ENCODE results near the gene ABCA3. TPM values are rescaled to one million over a fixed set of nuclear protein-coding genes. Genes with fewer than 3 reads are reported as not detected.
"Not testable (repeated sequence)": the region's sequence is repeated elsewhere in the genome, so short reads cannot be mapped to it uniquely, and the experiment has no call there.

Gene ABCA3
- total and polyA plus RNA-seq, 9 donors: 7.5 to 17.6 (median 14.8) TPM

DNA sequence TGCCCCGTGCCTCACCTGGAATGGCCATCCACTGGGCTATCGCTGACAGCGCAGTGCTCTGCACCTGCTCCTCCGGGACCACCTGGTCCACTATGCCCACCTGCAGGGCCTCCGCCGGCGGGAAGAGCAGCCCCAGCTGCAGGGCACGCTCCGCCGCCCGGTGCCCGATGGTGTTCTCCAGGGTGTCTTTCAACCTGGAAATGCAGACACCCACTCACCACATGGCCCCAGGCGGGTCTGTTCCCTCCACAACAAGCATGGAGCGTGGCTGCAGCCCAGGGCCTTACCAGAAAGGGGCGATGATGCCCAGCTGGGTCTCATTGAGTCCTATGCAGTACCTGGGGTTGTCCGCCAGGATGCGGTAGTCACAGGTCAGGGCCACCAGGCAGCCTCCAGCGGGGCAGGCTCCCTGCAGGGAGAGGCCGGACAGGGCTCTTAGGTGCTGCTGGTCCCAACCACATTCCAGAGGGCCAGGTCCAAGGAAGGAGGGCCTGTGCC, 97.4 kb downstream of the ABCA3 start:
- Histone ChIP-seq H3K9me3 (replicated peaks; ENCODE audit: control insufficient read depth, low read depth, low read length) (no peaks in the 10 kb centered on the region), H3K36me3 (ENCODE audit: control insufficient read depth, insufficient read depth, low read length) (peaks cover 75% of the 10 kb centered on the region), H3K4me1 (ENCODE audit: control insufficient read depth, insufficient read depth, low read length) (no peaks in the 10 kb centered on the region), H3K27ac (ENCODE audit: low read length) (no peak overlapping the region), H3K4me3 (ENCODE audit: low read length) (no peak overlapping the region), H3K27me3 (ENCODE audit: control insufficient read depth, insufficient read depth, low read length) (peaks cover 7% of the 10 kb centered on the region)
- DNase-seq: no peak
- 96% methylated on average over 19 of the region's 19 CpGs for WGBS (ENCODE audit: insufficient coverage)

- WGBS (ENCODE audit: insufficient coverage): 77% methylated on average over 11 of the region's 11 CpGs
- Histone ChIP-seq H3K27ac (ENCODE audit: low read length) (no peak overlapping the region), H3K9me3 (replicated peaks; ENCODE audit: control insufficient read depth, low read depth, low read length) (no peaks in the 10 kb centered on the region), H3K36me3 (ENCODE audit: control insufficient read depth, insufficient read depth, low read length) (peaks cover 73% of the 10 kb centered on the region), H3K4me3 (ENCODE audit: low read length) (no peak overlapping the region), H3K27me3 (ENCODE audit: control insufficient read depth, insufficient read depth, low read length) (peaks cover 12% of the 10 kb centered on the region), H3K4me1 (ENCODE audit: control insufficient read depth, insufficient read depth, low read length) (peaks cover 4% of the 10 kb centered on the region)
- no peak for DNase-seq
These were observed 97.9 kb downstream of the ABCA3 start for GRCh38 chr16:2242598-2242997.

DNA sequence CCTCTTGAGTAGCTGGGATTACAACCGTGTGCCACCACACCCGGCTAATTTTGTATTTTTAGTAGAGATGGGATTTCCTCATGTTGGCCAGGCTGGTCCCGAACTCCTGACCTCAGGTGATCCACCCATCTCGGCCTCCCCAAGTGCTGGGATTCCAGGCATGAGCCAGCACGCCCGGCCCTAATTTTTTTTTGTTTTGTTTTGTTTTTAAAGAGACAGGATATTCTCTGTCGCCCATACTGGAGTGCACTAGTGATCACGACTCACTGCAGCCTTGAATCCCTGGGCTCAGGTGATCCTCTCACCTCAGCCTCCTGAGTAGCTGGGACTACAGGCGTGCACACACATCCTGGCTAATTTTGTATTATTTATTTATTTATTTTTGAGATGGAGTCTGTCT, 100.2 kb downstream of the ABCA3 start:
- peaks cover 22% of the 10 kb centered on the region for H3K4me1 ChIP-seq (ENCODE audit: control insufficient read depth, insufficient read depth, low read length)
- DNase-seq; H3K9me3 ChIP-seq (replicated peaks; ENCODE audit: control insufficient read depth, low read depth, low read length); H3K27ac ChIP-seq (ENCODE audit: low read length); H3K4me3 ChIP-seq (ENCODE audit: low read length): not testable (repeated sequence)
- no CpG with 5 or more reads among the region's 9 CpGs for WGBS (ENCODE audit: insufficient coverage)
- H3K27me3 ChIP-seq (ENCODE audit: control insufficient read depth, insufficient read depth, low read length): peaks cover 34% of the 10 kb centered on the region
- H3K36me3 ChIP-seq (ENCODE audit: control insufficient read depth, insufficient read depth, low read length): peaks cover 60% of the 10 kb centered on the region

DNA sequence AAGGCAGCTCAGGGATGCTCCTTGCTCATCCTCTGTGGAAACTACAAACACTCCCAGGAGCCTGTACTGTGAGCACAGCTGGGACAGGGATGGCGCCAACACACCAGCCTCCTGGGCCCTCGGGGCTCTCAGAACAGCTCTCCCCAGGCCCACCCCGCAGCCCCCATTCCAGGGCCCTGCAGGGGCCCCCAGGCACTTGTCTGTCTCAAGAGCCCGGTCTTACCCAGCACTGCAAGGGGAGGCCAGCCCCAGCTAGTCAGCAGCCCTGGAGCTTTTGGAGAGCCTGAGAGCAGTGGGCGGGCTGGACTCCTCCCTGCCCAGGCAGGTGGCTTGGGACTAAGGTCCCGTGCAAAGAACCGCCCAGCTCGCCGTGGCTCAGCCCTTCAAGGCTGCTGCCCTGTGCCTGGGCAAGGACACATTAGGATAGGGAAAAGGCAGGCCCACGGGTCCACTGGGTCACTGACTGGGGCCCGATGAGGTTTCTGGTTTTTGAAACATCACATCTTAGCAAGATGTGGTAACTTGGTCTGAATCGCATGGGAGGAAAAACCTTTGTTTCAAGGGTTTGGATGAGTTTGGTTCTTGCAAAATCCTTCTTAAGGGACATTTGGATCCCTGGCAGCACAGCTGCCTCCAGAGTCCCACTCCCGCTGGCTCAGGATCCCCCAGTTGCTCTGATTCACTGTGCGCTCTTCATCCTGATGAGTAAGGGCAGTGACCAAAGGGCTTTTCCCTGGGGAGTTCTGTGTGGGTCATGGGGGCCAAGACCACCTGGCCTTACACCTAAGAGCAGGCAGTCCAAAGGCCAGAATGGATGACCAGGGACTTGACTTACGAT, 101.5 kb downstream of the ABCA3 start:
- 66% methylated on average over 12 of the region's 15 CpGs for WGBS (ENCODE audit: insufficient coverage)
- H3K36me3 ChIP-seq (ENCODE audit: control insufficient read depth, insufficient read depth, low read length): peaks cover 59% of the 10 kb centered on the region
- no peaks in the 10 kb centered on the region for H3K9me3 ChIP-seq (replicated peaks; ENCODE audit: control insufficient read depth, low read depth, low read length)
- H3K4me1 ChIP-seq (ENCODE audit: control insufficient read depth, insufficient read depth, low read length): peaks cover 22% of the 10 kb centered on the region
- H3K27ac ChIP-seq (ENCODE audit: low read length): no peak overlapping the region
- no peak overlapping the region for H3K4me3 ChIP-seq (ENCODE audit: low read length)
- peaks cover 37% of the 10 kb centered on the region for H3K27me3 ChIP-seq (ENCODE audit: control insufficient read depth, insufficient read depth, low read length)
- no peak for DNase-seq

DNA sequence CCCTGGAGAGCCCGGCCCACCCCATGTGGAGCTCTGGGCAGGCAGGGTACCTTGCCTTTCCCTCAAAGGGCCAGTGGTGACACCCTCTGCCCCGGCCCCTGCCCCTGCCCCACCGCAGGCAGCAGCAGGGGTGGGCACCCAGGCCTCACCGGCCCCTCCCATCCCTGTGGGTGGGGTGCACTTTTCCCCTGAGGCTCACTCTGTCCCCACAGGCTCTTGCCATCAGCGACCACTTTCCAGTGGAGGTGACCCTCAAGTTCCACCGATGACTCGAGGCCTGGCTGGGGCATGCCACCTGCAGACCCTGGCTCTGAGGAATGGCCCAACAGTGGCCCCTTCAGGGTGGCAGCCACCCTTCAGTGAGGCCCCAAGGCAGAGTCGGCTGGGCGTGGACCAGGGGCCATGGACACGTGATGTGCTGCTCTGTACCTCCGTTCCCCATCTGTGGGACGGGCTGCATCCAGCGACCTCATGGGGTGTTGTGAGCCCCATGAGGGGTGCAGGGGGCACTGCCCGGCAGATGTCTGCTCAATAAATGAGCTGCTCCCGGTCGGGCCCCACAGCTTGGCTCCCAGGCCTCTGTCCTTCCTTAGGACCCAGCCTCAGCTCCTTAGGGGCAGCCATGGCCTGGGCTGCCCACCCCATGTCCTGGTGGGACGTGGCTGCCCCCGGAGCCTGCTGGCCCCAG, 102.2 kb downstream of the ABCA3 start:
- Histone ChIP-seq H3K9me3 (replicated peaks; ENCODE audit: control insufficient read depth, low read depth, low read length) (no peaks in the 10 kb centered on the region), H3K4me1 (ENCODE audit: control insufficient read depth, insufficient read depth, low read length) (peaks cover 22% of the 10 kb centered on the region), H3K27me3 (ENCODE audit: control insufficient read depth, insufficient read depth, low read length) (peaks cover 37% of the 10 kb centered on the region), H3K36me3 (ENCODE audit: control insufficient read depth, insufficient read depth, low read length) (peaks cover 59% of the 10 kb centered on the region), H3K27ac (ENCODE audit: low read length) (no peak overlapping the region), H3K4me3 (ENCODE audit: low read length) (no peak overlapping the region)
- WGBS (ENCODE audit: insufficient coverage): 51% methylated on average over 18 of the region's 18 CpGs
- DNase-seq: no peak

DNA sequence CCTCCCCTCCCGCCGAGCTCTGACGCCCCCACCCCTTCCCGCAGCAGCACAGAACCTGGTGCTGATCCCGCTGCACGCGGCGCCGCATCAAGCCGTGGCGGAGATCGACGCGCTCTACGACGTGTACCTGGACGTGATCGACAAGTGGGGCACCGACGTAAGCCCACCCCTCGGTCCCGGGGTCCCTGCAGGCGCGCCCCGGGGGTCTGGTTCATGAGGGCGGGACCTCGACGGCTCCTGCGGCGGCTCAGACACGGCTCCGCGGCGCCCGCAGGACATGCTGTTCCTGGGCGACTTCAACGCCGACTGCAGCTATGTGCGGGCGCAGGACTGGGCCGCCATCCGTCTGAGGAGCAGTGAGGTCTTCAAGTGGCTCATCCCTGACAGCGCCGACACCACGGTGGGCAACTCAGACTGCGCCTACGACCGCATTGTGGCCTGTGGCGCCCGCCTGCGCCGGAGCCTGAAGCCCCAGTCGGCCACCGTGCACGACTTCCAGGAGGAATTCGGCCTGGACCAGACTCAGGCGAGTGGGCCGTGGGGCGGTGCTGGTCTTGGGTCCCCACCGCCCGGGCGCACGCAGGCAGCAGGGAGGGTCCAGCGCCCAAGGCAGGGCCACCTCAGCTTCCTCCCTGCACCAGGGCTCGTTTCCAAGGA, 102.9 kb downstream of the ABCA3 start:
- DNase-seq: no peak
- no peak overlapping the region for H3K4me3 ChIP-seq (ENCODE audit: low read length)
- peaks cover 59% of the 10 kb centered on the region for H3K36me3 ChIP-seq (ENCODE audit: control insufficient read depth, insufficient read depth, low read length)
- no peak overlapping the region for H3K27ac ChIP-seq (ENCODE audit: low read length)
- H3K27me3 ChIP-seq (ENCODE audit: control insufficient read depth, insufficient read depth, low read length): peaks cover 37% of the 10 kb centered on the region
- H3K4me1 ChIP-seq (ENCODE audit: control insufficient read depth, insufficient read depth, low read length): peaks cover 22% of the 10 kb centered on the region
- no peaks in the 10 kb centered on the region for H3K9me3 ChIP-seq (replicated peaks; ENCODE audit: control insufficient read depth, low read depth, low read length)
- 10% methylated on average over 65 of the region's 65 CpGs for WGBS (ENCODE audit: insufficient coverage)

DNA sequence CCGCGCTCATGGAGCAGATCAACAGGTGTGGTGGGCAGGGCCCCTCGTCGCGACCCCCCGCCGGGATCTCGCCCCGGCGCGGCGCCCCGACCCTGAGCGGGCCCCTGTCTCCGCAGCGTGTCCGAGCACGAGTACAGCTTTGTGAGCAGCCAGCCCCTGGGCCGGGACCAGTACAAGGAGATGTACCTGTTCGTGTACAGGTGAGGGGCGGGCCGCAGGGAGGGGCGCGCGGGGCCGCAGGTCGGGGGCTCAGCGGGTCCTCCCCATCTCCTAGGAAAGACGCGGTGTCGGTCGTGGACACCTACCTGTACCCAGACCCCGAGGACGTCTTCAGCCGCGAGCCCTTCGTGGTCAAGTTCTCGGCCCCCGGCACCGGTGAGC, 103.4 kb downstream of the ABCA3 start:
- Histone ChIP-seq H3K27me3 (ENCODE audit: control insufficient read depth, insufficient read depth, low read length) (peaks cover 37% of the 10 kb centered on the region), H3K9me3 (replicated peaks; ENCODE audit: control insufficient read depth, low read depth, low read length) (no peaks in the 10 kb centered on the region), H3K36me3 (ENCODE audit: control insufficient read depth, insufficient read depth, low read length) (peaks cover 59% of the 10 kb centered on the region), H3K4me3 (ENCODE audit: low read length) (peak overlapping the region; percentile 10), H3K27ac (ENCODE audit: low read length) (no peak overlapping the region), H3K4me1 (ENCODE audit: control insufficient read depth, insufficient read depth, low read length) (peaks cover 22% of the 10 kb centered on the region)
- 2% methylated on average over 37 of the region's 40 CpGs for WGBS (ENCODE audit: insufficient coverage)
- DNase-seq: no peak

- peak; percentile 49 for DNase-seq
- Histone ChIP-seq H3K27me3 (ENCODE audit: control insufficient read depth, insufficient read depth, low read length) (peaks cover 37% of the 10 kb centered on the region), H3K4me3 (ENCODE audit: low read length) (peak within 1 kb of the TSS; percentile 10), H3K27ac (ENCODE audit: low read length) (no peak within 1 kb of the TSS), H3K36me3 (ENCODE audit: control insufficient read depth, insufficient read depth, low read length) (peaks cover 64% of the 10 kb centered on the region), H3K4me1 (ENCODE audit: control insufficient read depth, insufficient read depth, low read length) (peaks cover 22% of the 10 kb centered on the region), H3K9me3 (replicated peaks; ENCODE audit: control insufficient read depth, low read depth, low read length) (no peaks in the 10 kb centered on the region)
- 4% methylated on average over 63 of the region's 64 CpGs for WGBS (ENCODE audit: insufficient coverage)
These were observed 104.0 kb downstream of the ABCA3 start, which contains the start of gene DNASE1L2 for GRCh38 chr16:2236337-2237101. DNASE1L2 (plus strand) TSS chr16:2236444; CDS start chr16:2236817, 373 bp downstream.

GRCh38 chr16:2235695-2236336, 104.7 kb downstream of the ABCA3 start:
- 82% methylated on average over 15 of the region's 19 CpGs for WGBS (ENCODE audit: insufficient coverage)
- no peak for DNase-seq
- no peak overlapping the region for H3K27ac ChIP-seq (ENCODE audit: low read length)
- H3K4me1 ChIP-seq (ENCODE audit: control insufficient read depth, insufficient read depth, low read length): peaks cover 22% of the 10 kb centered on the region
- H3K27me3 ChIP-seq (ENCODE audit: control insufficient read depth, insufficient read depth, low read length): peaks cover 37% of the 10 kb centered on the region
- H3K4me3 ChIP-seq (ENCODE audit: low read length): no peak overlapping the region
- H3K36me3 ChIP-seq (ENCODE audit: control insufficient read depth, insufficient read depth, low read length): peaks cover 63% of the 10 kb centered on the region
- H3K9me3 ChIP-seq (replicated peaks; ENCODE audit: control insufficient read depth, low read depth, low read length): no peaks in the 10 kb centered on the region

All from muscle of leg (tissue), 11 donors.